Endothelial cell of umbilical vein (primary cell): ENCODE results near the gene PTPRU.

Experiments used
- CTCF ChIP-seq, 2 donors: IDR thresholded peaks; 1 replicate in 1 of 2; 2 replicates in 1 of 2; pipeline ENCODE4 v1.5.1; 2011; ENCODE audit warnings: low read length in 2 of 2, mild to moderate bottlenecking in 2 of 2, moderate library complexity in 2 of 2, control low read depth in 1 of 2, inconsistent platforms in 1 of 2, low read depth in 1 of 2; ENCODE audit not compliant: insufficient read depth in 1 of 2; ENCODE audit errors: extremely low read depth in 1 of 2
- EZH2 ChIP-seq: IDR thresholded peaks from 2 replicates; pipeline ENCODE4 v1.6.1; 2012; ENCODE audit warnings: borderline replicate concordance, low read depth, mild to moderate bottlenecking, moderate library complexity, low read length, inconsistent platforms; ENCODE audit not compliant: severe bottlenecking
- MAX ChIP-seq: IDR thresholded peaks from 2 replicates; pipeline ENCODE4 v1.6.1; 2011; ENCODE audit not compliant: insufficient read depth, insufficient read length
- MYC ChIP-seq: IDR thresholded peaks from one replicate; pipeline ENCODE4 v1.6.1; 2011; ENCODE audit warnings: mild to moderate bottlenecking, low read depth, low read length
- POLR2A ChIP-seq: IDR thresholded peaks from 2 replicates; pipeline ENCODE4 v1.6.1; 2012; ENCODE audit warnings: low read depth, mild to moderate bottlenecking, control low read depth, low read length
- POLR2AphosphoS5 ChIP-seq: IDR thresholded peaks from 2 replicates; pipeline ENCODE4 v1.6.1; 2012; ENCODE audit warnings: low read depth, mild to moderate bottlenecking, control low read depth, low read length, moderate library complexity; ENCODE audit not compliant: insufficient read depth

GRCh38 chr1:29341936-29342335 lies 105.6 kb downstream of the PTPRU start:
- TF ChIP-seq CTCF (IDR thresholded peaks at IDR 0.05; ENCODE audit: extremely low read depth in 1 of 2, insufficient read depth in 1 of 2, low read depth in 1 of 2, low read length in 2 of 2) (no peak), MYC (no peak), POLR2A (no peak), EZH2 (no peak), POLR2AphosphoS5 (no peak), MAX (no peak)
